ENCODE measurements around the gene EDIL3.
"Not testable (repeated sequence)": the region's sequence is repeated elsewhere in the genome, so short reads cannot be mapped to it uniquely, and the experiment has no call there.

The EDIL3 gene

GRCh38 chr5:84063041-84063440 lies 321.6 kb downstream of the EDIL3 start:
- no peak for DNase-seq (ENCODE audit: low read depth)

DNA sequence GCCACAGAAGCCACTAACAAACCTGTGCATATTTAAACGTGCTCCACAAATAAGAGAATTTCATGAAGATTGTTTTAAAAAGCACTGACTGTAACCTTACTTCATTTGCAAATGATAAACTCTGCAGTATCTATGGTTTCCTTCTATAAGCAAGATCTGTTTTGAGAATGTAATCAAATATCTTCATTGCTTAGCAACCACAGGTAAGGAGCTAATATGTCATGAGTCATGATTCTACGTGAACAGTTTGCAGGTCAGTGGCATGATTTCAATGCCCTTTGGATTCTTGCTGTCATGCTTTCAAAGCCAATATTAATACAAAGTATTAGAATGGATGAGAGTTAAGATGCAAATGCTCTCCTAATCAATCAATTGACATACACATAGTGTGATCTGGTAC lies 325.0 kb downstream of the EDIL3 start:
- DNase-seq (ENCODE audit: low read depth) = no peak

GRCh38 chr5:84058561-84058960 lies 326.1 kb downstream of the EDIL3 start:
- no peak for DNase-seq (ENCODE audit: low read depth)

GRCh38 chr5:84057211-84057610 lies 327.5 kb downstream of the EDIL3 start:
- no peak for DNase-seq (ENCODE audit: low read depth)

- no peak for DNase-seq (ENCODE audit: low read depth)
Measured at GRCh38 chr5:84045964-84046363, 338.7 kb downstream of the EDIL3 start.

GRCh38 chr5:84036842-84037241 lies 347.8 kb downstream of the EDIL3 start:
- DNase-seq (ENCODE audit: low read depth) = no peak

DNA sequence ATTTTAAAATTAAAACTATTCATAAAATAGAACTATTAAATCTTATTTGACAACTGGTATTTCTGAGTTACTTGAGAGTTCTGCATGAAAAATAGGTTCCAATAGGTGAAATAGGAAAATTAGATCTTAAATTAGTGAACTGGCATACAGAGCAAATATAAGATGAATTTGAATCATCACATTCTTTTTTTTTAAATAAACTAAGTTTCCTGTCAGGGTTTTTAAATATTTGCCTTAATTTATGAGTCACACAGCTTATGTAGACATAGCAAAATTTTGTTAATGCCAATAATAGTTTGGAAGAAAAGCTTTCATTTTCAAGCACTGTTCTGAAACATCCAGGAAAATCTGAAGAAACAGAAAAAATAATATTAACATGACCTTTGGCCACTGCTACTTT lies 352.4 kb downstream of the EDIL3 start:
- peak; percentile 28 for DNase-seq (ENCODE audit: low read depth)

GRCh38 chr5:84028093-84028492 lies 356.6 kb downstream of the EDIL3 start:
- peak; percentile 3 for DNase-seq (ENCODE audit: low read depth)

- DNase-seq (ENCODE audit: low read depth) = not testable (repeated sequence)
Measured at GRCh38 chr5:84018521-84018920, 366.2 kb downstream of the EDIL3 start.

GRCh38 chr5:84017523-84018172 lies 367.0 kb downstream of the EDIL3 start:
- peak; percentile 16 for DNase-seq (ENCODE audit: low read depth)

DNA sequence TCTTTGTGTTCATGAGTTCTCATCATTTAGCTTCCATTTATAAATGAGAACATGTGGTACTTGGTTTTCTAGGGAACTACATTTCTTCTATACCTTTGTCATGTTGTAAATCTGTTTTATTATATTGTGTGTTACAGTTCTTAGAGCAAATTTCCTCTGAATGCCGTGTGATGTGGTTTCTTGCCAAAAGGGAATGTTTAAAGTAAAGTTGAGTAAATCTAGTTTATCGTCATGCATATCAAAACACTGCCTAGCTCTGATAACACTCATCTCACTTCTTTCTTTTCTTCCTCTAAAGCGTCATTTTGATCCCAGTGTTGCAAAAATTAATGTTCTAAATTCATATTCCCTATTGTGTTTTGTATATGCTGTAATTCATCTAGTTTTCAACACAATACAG lies 368.6 kb downstream of the EDIL3 start:
- no peak for DNase-seq (ENCODE audit: low read depth)

- peak; percentile 3 for DNase-seq (ENCODE audit: low read depth)
Measured at GRCh38 chr5:84014966-84015365, 369.7 kb downstream of the EDIL3 start.

DNA sequence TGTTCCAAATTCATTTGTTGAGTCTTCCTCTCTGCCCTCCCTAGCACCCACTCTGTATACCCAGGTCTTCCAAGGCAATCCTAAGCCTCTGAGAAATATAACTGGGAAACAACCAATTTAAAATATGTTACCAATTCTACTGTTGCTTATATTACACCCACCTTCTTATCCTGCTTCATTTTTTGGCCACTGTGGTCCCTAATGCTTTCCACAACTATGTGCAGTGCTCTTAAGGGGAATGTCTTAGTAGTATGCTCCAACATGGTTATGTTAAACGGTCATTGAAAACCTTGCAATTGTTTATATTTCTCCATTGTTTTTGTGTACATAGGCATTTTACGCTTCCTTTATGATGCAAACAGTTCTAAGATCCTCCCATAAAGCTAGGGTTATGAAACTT lies 390.9 kb downstream of the EDIL3 start:
- no peak for DNase-seq (ENCODE audit: low read depth)

- no peak for DNase-seq (ENCODE audit: low read depth)
Measured at GRCh38 chr5:83991566-83992224, 393.0 kb downstream of the EDIL3 start.

DNA sequence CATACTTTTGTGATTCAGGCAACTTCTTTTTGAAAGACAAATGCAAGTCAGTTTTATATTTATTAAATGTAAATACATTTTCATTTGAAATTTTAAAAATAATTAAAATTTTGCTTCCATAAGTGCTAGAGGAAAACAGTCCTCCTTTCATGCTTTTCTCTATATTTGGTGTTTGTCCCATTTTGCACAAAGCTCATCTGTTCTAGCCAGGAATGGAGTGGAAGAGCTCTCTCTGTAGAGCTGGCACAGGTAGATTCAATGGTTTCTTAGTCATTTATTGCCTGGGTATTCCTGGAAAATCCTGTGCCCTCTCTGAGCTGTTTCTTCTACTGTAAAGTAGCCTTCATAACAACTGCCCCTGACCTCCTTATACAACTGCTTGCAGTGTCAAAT lies 396.4 kb downstream of the EDIL3 start:
- no peak for DNase-seq (ENCODE audit: low read depth)

DNA sequence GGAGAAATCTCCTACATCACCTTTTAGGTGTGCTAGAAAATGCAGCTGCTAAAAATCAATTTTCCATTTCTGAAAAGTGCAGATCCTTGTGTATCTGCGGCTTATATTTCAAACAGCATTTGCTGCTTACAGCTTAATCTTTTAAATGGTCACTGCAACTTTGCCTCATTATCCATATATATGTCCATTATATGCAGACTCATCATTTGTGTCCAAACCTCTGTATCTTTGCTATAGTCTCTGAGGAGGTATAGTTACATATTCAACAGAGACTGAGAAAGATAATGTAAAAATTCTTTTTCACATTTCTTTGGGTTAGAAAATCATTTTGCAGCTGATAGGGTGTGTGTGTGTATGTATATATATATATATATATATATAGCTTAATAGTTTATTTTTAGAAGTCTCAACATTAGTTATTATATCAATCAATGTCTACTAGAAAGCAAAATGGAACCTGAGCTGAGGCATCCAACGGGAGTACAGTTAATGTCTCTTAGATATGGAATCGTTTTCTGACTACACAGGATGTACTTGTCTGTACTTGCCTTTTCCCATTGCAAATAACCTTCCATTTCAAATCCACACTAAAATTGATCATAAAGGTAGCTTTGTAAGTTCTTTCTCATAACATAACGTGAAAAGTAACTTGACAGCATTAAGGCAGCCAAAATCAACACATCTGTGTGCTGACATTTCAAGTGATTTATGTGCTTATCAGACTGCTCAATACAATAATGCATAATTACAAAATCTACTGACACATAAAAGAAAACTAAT lies 397.0 kb downstream of the EDIL3 start:
- DNase-seq (ENCODE audit: low read depth) = no peak

- DNase-seq (ENCODE audit: low read depth) = no peak
Measured at GRCh38 chr5:83983852-83984251, 400.8 kb downstream of the EDIL3 start.

DNA sequence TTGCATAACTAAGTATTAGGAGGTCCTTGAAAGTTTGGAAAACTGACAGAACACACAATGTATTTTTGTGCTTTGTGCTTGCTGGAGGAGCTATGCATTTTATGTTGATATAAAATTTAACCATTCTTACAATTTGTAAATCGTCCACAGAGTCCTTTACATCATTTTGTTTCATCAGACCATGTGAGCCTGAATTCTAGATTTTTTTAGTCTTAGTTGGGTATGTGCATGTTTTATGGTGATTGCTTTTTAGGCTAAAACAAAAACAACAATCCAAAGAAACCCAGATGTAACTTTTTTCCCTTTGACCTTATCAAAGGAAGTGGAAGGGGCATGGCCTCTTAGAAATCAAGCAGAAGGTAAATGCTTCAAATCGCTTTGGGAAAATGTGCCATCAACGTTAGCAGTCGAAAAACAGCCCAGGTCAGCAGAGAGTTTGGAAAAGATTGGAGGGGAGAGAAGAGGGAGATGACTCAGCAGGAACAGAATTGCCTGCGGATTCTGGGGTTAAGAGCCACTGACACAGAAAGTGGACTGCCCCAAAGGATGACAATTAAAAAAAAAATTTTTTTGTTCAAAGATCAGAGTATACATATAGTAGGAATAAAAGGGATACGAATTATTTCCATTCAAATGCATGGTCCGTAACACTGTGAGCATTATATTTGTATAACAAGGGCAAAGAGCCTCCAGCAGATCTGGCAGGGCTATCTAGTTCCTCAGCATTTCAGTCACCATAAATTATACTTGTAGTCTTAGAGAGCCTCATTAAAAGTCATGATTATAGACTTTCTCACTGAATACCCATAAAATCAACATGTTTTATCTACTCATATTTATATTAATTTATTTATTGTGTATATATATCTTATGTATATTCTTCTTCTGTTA lies 410.5 kb downstream of the EDIL3 start:
- no peak for DNase-seq (ENCODE audit: low read depth)

GRCh38 chr5:83972909-83973308 lies 411.8 kb downstream of the EDIL3 start:
- DNase-seq (ENCODE audit: low read depth) = no peak

- no peak for DNase-seq (ENCODE audit: low read depth)
Measured at GRCh38 chr5:83972236-83972635, 412.4 kb downstream of the EDIL3 start.

DNA sequence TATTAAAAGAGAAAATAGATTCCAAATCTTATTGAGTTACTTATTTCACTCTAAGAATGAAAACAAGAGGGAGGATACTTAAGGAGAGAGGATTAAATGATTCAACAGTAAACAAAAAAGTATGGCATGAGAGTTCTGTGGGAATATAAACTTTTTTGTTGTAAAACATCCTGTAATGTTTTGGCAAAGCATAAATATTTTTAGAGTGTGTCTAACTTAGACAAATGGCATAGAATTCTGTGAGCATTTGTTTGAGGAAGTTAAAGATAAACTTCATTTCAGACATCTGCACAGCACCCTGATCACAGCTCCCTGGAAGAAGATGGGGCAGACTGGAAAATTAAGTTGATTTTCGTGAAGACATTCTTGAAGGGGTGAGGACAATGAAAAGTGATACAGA lies 417.3 kb downstream of the EDIL3 start:
- no peak for DNase-seq (ENCODE audit: low read depth)

GRCh38 chr5:83965441-83965840 lies 419.2 kb downstream of the EDIL3 start:
- no peak for DNase-seq (ENCODE audit: low read depth)
